GM19193 (cell line): ENCODE measurements around the gene PDE10A.

Experiments used
- POLR2A ChIP-seq: IDR thresholded peaks from 4 replicates; pipeline ENCODE4 v1.6.1; 2011; ENCODE audit not compliant: insufficient read depth, insufficient read length; ENCODE audit errors: extremely low read depth

The PDE10A gene

GRCh38 chr6:165594584-165595333 lies 68.3 kb downstream of the PDE10A start:
- no peak for TF ChIP-seq POLR2A

DNA sequence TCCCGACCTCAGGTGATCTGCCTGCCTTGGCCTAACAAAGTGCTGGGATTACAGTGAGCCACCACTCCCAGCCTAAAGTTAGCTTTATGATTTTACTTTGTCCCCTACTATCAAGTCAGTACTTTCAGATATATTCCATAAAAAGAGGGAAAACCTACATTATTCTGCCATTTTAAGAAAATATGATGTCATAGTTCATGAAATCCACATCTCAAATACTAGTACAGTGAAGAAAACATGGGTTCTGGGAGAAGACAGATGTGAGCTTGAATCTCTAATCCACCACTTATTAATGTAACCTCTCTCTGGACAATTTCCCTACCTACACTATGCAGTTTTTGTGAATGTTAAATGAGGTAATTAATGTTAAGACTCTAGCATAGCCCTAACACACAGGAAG lies 74.5 kb downstream of the PDE10A start:
- TF ChIP-seq POLR2A, result no peak

GRCh38 chr6:165587206-165587605 lies 75.8 kb downstream of the PDE10A start:
- no peak for TF ChIP-seq POLR2A

GRCh38 chr6:165586706-165587105 lies 76.3 kb downstream of the PDE10A start:
- no peak for TF ChIP-seq POLR2A

DNA sequence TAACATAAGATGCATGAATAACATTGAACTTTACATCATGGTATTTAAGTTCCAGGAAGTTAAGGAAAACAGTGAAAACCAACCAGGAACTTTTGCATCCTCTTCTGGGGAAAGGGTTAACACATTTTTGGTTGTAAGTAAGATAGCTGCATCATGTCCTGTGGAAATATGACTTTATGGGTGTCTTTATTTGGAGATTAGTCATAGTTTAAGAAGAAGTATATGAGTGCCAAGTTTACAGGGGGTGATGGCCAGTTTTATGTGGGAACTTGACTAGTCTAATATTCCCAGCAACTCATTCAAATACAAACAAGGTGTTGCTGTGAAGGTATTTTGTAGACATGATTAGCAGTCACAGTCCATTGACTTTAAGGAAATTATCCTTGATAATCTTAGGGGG lies 78.0 kb downstream of the PDE10A start:
- no peak for TF ChIP-seq POLR2A

GRCh38 chr6:165584541-165584940 lies 78.5 kb downstream of the PDE10A start:
- TF ChIP-seq POLR2A, result no peak

GRCh38 chr6:165581678-165582077 lies 81.4 kb downstream of the PDE10A start:
- no peak for TF ChIP-seq POLR2A

DNA sequence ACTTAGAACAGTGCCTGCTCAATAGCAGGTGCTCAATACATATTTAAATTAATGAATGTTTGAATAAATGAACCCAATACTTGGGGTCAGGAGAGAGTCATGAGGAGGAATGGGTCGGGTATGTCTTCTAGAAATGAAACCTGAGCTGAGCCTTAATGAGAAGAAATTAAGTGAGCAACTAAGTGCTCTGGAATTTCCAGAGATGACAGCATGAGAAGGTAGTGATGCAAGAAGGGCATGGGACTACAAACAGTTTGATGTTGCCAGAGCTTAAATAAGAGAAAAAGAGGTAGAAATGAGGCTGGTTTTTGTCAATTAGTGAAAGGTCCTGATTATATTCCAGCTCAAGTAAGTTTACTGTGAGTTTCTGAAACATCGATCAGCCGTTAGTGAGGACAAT lies 82.9 kb downstream of the PDE10A start:
- TF ChIP-seq POLR2A, result no peak

DNA sequence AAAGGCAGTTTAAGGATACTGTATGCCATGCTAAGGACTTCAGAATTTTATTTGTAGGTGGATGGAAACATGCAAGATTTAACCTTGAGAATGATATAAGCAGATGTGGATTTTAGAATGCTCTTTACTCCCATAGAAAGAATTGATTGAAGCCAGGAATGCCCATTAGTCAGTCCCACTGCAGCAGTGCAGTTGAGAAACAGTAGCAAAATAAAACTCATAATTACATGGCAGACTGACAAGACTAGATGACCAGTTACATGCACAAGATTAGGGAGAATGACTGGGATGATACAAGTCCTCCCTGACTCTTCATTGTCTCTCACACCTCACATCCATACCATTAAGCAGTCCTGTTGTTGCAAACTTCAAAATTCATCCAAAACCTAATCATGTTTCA lies 83.9 kb downstream of the PDE10A start:
- no peak for TF ChIP-seq POLR2A

DNA sequence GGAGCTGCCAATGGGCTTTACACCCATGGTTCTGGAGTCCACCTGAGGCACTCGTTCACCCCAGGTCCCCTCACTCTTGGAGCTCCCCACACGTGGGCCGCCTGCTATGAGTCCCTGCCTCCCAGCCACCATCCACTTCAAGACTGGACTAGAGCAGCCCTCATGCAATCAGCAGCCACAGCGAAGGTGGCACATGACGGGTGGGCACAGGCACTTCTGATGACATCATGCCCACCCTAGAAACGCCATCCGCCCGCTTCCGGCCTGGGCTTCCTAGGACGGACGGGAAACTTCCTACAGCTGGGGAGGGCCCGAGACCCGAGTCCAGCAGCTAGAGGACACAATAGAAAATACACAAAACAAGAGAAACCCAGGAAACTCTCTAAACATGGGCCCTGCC lies 85.5 kb downstream of the PDE10A start:
- TF ChIP-seq POLR2A, result no peak

GRCh38 chr6:165575158-165575549 lies 87.9 kb downstream of the PDE10A start:
- TF ChIP-seq POLR2A, result no peak

- TF ChIP-seq POLR2A, result no peak
These were observed 88.6 kb downstream of the PDE10A start for GRCh38 chr6:165574220-165575157.

- TF ChIP-seq POLR2A, result no peak
These were observed 89.4 kb downstream of the PDE10A start for GRCh38 chr6:165573671-165574070.

- no peak for TF ChIP-seq POLR2A
These were observed 91.3 kb downstream of the PDE10A start for GRCh38 chr6:165571721-165572132.

GRCh38 chr6:165571068-165571682 lies 91.9 kb downstream of the PDE10A start:
- no peak for TF ChIP-seq POLR2A
